SK-N-SH (cell line): ENCODE data around the gene DOC2A. TPM values are rescaled to one million over a fixed set of nuclear protein-coding genes. Genes with fewer than 3 reads are reported as not detected.

Experiments used
- CTCF ChIA-PET: fragments of 300-600, 350-600 bp; formaldehyde crosslinking; extraction: SDS; loops from one replicate; lab custom pipeline; 2021; lab: Yijun Ruan, JAX
- POLR2A ChIA-PET: fragments of 350-600 bp; sonication (Branson Sonifier 250); formaldehyde crosslinking; extraction: SDS; loops from one replicate; lab custom pipeline; 2020; ENCODE audit warnings: antibody characterized with exemption, inconsistent platforms; lab: Yijun Ruan, JAX
- DNase-seq: peaks from one replicate; pipeline ENCODE4 v3.0.0; 2012
- H2AFZ ChIP-seq: fragments of 200-600 bp; sonication (generic); 2 replicates; pipeline ENCODE4 v1.8.1; 2016; ENCODE audit warnings: antibody characterized with exemption, mild to moderate bottlenecking, low read depth
- H3F3A ChIP-seq: fragments of 200-600 bp; sonication (generic); replicated peaks from 2 replicates; pipeline ENCODE3; 2016; ENCODE audit warnings: antibody characterized with exemption, mild to moderate bottlenecking; ENCODE audit not compliant: insufficient read depth
- H3K27ac ChIP-seq, 2 experiments: fragments of 200-500 bp in 1 of 2; fragments of 200-600 bp in 1 of 2; sonication (Bioruptor generic) in 1 of 2; sonication (generic), shearing (Covaris generic) in 1 of 2; 2 replicates each; pipeline versions ENCODE4 v1.5.1 to v1.6.1; 2014 to 2016; ENCODE audit warnings: low read depth in 2 of 2, inconsistent platforms in 1 of 2, low read length in 1 of 2, mild to moderate bottlenecking in 1 of 2, mixed read lengths in 1 of 2
- H3K27me3 ChIP-seq: fragments of 200-600 bp; sonication (generic), shearing (Covaris generic); 2 replicates; pipeline ENCODE4 v1.6.1; 2016; ENCODE audit warnings: mixed run types; ENCODE audit not compliant: insufficient read depth
- H3K36me3 ChIP-seq, 2 experiments: fragments of 200-500 bp in 1 of 2; fragments of 200-600 bp in 1 of 2; sonication (Bioruptor generic) in 1 of 2; sonication (generic) in 1 of 2; replicated peaks in 1 of 2; 2 replicates each; pipeline versions ENCODE3 to v1.5.1; 2014 to 2016; ENCODE audit warnings: low read length in 1 of 2, mild to moderate bottlenecking in 1 of 2; ENCODE audit not compliant: insufficient read depth in 2 of 2, control insufficient read depth in 1 of 2
- H3K4me1 ChIP-seq, 2 experiments: fragments of 200-500 bp in 1 of 2; fragments of 200-600 bp in 1 of 2; sonication (Bioruptor generic) in 1 of 2; sonication (generic), shearing (Covaris generic) in 1 of 2; 2 replicates each; pipeline versions ENCODE4 v1.5.1 to v1.6.1; 2014 to 2016; ENCODE audit warnings: low read depth in 1 of 2, low read length in 1 of 2, mixed run types in 1 of 2; ENCODE audit not compliant: insufficient read depth in 2 of 2, control insufficient read depth in 1 of 2
- H3K4me2 ChIP-seq: fragments of 200-600 bp; sonication (generic), shearing (Covaris generic); 2 replicates; pipeline ENCODE4 v1.6.1; 2017; ENCODE audit warnings: mixed run types
- H3K4me3 ChIP-seq, 2 experiments: fragments of 200-500 bp in 1 of 2; fragments of 200-600 bp in 1 of 2; sonication (Bioruptor generic) in 1 of 2; sonication (generic), shearing (Covaris generic) in 1 of 2; 2 replicates each; pipeline versions ENCODE4 v1.5.1 to v1.8.1; 2014 to 2016; ENCODE audit warnings: low read depth in 2 of 2, inconsistent platforms in 1 of 2, low read length in 1 of 2, mild to moderate bottlenecking in 1 of 2, mixed read lengths in 1 of 2, moderate library complexity in 1 of 2
- H3K79me2 ChIP-seq: fragments of 200-600 bp; sonication (generic); 2 replicates; pipeline ENCODE4 v1.8.1; 2017; ENCODE audit warnings: mild to moderate bottlenecking; ENCODE audit not compliant: insufficient read depth
- H3K9ac ChIP-seq: fragments of 200-600 bp; sonication (generic); 2 replicates; pipeline ENCODE4 v1.6.1; 2017; ENCODE audit warnings: mixed run types
- H3K9me2 ChIP-seq: fragments of 200-600 bp; sonication (generic); 2 replicates; pipeline ENCODE4 v1.6.1; 2017; ENCODE audit warnings: mixed run types
- H3K9me3 ChIP-seq: fragments of 200-600 bp; sonication (generic); 2 replicates; pipeline ENCODE4 v1.6.1; 2017; ENCODE audit warnings: mixed run types, mild to moderate bottlenecking, moderate library complexity
- H4K20me1 ChIP-seq: fragments of 200-600 bp; sonication (generic); 2 replicates; pipeline ENCODE4 v1.6.1; 2017; ENCODE audit warnings: mild to moderate bottlenecking, mixed run types; ENCODE audit not compliant: insufficient read depth
- CHD2 ChIP-seq: fragments of 150-350 bp; IDR thresholded peaks from 2 replicates; pipeline ENCODE4 v1.6.1; 2018; ENCODE audit warnings: low read length; ENCODE audit not compliant: partially characterized antibody
- EP300 ChIP-seq, 2 experiments: IDR thresholded peaks; 2 replicates each; pipeline versions ENCODE4 v1.4.0 to v1.6.1; 2012; ENCODE audit warnings: borderline replicate concordance in 1 of 2, low read depth in 1 of 2, low read length in 1 of 2
- EZH2phosphoT487 ChIP-seq: fragments of 200-600 bp; sonication (generic); IDR thresholded peaks from 2 replicates; pipeline ENCODE4 v1.6.1; 2017; ENCODE audit warnings: low read depth, mixed run types, mild to moderate bottlenecking, antibody characterized with exemption, moderate library complexity, borderline replicate concordance
- FOSL2 ChIP-seq: IDR thresholded peaks from 2 replicates; pipeline ENCODE4 v1.4.0; 2012; ENCODE audit warnings: low read depth, mild to moderate bottlenecking, moderate library complexity, borderline replicate concordance
- FOXM1 ChIP-seq: IDR thresholded peaks from 2 replicates; pipeline ENCODE4 v1.4.0; 2012; ENCODE audit warnings: low read depth, mild to moderate bottlenecking
- MEF2A ChIP-seq: IDR thresholded peaks from 2 replicates; pipeline ENCODE4 v1.4.0; 2012; ENCODE audit warnings: low read depth, borderline replicate concordance
- SIN3A ChIP-seq: IDR thresholded peaks from 2 replicates; pipeline ENCODE4 v1.6.1; 2012; ENCODE audit warnings: low read depth, mild to moderate bottlenecking, low read length, moderate library complexity, borderline replicate concordance
- TCF12 ChIP-seq: IDR thresholded peaks from 2 replicates; pipeline ENCODE4 v1.4.0; 2012
- TEAD4 ChIP-seq: IDR thresholded peaks from 2 replicates; pipeline ENCODE4 v1.4.0; 2012; ENCODE audit warnings: mild to moderate bottlenecking, borderline replicate concordance; ENCODE audit not compliant: insufficient read depth
- WGBS: methylation state at CpG from one replicate; pipeline ENCODE4 v1.1.6; 2017; ENCODE audit warnings: low lambda C conversion rate; 5-methylcytosine and 5-hydroxymethylcytosine counted together
- polyA plus RNA-seq, 3 experiments: library from polyadenylated mRNA; depleted of rRNA; stranded (reverse); fragments of >200 nt; gene quantifications; 2 replicates each; pipeline ENCODE4 v1.2.3, GENCODE V29; 2012
- TF ChIP-seq, protein P1 (sequence below): IDR thresholded peaks from 2 replicates; pipeline ENCODE4 v1.4.0; 2012; ENCODE audit warnings: low read depth, borderline replicate concordance
- TF ChIP-seq, protein P2 (sequence below): fragments of 200-600 bp; sonication (generic); IDR thresholded peaks from 2 replicates; pipeline ENCODE4 v1.6.1; 2017; ENCODE audit warnings: antibody characterized with exemption, mild to moderate bottlenecking, moderate library complexity
- TF ChIP-seq, protein P3 (sequence below): IDR thresholded peaks from 2 replicates; pipeline ENCODE4 v1.4.0; 2012; ENCODE audit warnings: low read depth
- TF ChIP-seq, protein P4 (sequence below): fragments of 150-350 bp; IDR thresholded peaks from 2 replicates; pipeline ENCODE4 v1.6.1; 2016; ENCODE audit warnings: mild to moderate bottlenecking, low read depth, low read length
- TF ChIP-seq, protein P5 (sequence below): IDR thresholded peaks from 2 replicates; pipeline ENCODE4 v1.6.1; 2012; ENCODE audit warnings: mild to moderate bottlenecking, low read depth, low read length, moderate library complexity
- TF ChIP-seq, protein P6 (sequence below): IDR thresholded peaks from 2 replicates; pipeline ENCODE4; 2012

DOC2A gene
- polyA plus RNA-seq, 1 of the 3 experiments (the other 2 are of a cell fraction): 10.4 TPM

DNA sequence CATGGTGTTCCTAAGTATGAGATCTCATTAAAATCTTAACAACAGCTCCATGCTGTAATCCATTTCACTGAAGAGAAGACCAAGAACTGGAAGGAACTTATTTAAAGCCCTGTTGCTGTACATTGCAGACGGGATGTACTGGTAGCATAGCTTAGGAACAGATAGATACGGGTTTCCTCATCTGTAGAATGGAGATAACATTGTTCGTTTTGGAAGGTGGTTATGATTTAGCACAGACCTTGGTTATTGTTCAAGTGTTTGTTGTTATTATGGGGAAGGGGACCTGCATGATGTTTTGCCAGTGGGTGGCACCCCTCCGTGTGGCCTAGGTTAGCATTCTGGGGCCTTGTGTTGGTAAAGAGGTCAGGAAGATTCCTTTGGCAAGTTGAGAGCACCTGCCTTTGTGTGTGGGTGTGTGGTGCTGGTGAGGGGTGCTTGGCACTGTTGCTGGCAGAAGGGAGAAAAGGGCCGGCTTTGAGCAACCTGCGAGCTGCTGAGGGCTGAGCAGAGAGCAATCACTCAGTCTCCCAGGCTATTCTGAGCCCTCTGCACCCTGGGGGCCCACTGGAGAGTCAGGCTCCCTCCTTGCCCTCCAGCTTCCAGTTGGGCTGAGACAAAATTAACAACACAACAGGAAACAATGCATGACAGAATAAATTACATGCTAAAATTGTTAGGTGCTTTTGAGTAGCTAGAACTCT, 34.9 kb downstream of the DOC2A start (continued):
- TF ChIP-seq, protein P1, sequence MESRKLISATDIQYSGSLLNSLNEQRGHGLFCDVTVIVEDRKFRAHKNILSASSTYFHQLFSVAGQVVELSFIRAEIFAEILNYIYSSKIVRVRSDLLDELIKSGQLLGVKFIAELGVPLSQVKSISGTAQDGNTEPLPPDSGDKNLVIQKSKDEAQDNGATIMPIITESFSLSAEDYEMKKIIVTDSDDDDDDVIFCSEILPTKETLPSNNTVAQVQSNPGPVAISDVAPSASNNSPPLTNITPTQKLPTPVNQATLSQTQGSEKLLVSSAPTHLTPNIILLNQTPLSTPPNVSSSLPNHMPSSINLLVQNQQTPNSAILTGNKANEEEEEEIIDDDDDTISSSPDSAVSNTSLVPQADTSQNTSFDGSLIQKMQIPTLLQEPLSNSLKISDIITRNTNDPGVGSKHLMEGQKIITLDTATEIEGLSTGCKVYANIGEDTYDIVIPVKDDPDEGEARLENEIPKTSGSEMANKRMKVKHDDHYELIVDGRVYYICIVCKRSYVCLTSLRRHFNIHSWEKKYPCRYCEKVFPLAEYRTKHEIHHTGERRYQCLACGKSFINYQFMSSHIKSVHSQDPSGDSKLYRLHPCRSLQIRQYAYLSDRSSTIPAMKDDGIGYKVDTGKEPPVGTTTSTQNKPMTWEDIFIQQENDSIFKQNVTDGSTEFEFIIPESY: no peak
- TF ChIP-seq, protein P2, sequence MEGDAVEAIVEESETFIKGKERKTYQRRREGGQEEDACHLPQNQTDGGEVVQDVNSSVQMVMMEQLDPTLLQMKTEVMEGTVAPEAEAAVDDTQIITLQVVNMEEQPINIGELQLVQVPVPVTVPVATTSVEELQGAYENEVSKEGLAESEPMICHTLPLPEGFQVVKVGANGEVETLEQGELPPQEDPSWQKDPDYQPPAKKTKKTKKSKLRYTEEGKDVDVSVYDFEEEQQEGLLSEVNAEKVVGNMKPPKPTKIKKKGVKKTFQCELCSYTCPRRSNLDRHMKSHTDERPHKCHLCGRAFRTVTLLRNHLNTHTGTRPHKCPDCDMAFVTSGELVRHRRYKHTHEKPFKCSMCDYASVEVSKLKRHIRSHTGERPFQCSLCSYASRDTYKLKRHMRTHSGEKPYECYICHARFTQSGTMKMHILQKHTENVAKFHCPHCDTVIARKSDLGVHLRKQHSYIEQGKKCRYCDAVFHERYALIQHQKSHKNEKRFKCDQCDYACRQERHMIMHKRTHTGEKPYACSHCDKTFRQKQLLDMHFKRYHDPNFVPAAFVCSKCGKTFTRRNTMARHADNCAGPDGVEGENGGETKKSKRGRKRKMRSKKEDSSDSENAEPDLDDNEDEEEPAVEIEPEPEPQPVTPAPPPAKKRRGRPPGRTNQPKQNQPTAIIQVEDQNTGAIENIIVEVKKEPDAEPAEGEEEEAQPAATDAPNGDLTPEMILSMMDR: no peak
- TF ChIP-seq TCF12 (no peak), CHD2 (no peak)

DNA sequence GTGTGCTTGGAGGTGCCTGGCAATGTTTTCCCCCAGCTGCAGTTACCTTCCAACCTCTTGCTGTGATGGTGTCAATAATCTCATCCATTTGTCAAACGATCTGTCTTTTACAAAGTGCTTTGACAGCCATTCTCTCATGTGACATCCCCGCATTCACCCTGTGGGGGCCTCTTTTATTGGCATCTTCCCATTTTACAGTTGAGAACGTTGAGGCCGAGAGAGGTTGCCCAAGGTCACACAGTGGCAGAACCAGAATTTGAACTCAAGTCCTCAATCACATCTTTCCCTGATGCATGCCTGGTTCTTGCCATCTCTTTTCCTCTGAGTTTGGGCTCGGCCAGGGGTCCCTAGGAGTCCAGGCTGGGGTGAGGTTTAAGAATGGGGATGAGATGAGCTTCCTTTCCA, 35.7 kb downstream of the DOC2A start:
- CTCF ChIA-PET: interaction anchor here (0.8 to 8.2 kb wide), 6 partner anchors 12 to 129 kb away, joined by 3 to 41 read pairs (median 4); partner anchors contain the start of gene TMEM219
- Histone ChIP-seq H3K79me2 (peaks cover 46% of the 10 kb centered on the region), H3K36me3 (peaks cover 14 to 37% of the 10 kb centered on the region in 2 experiments), H3F3A (peaks cover 11% of the 10 kb centered on the region), H3K4me1 (peaks cover 20 to 25% of the 10 kb centered on the region in 2 experiments; a peak in 3 of 4 replicates), H3K9me2 (no peaks in the 10 kb centered on the region), H3K9me3 (no peaks in the 10 kb centered on the region), H3K4me3 (peak overlapping the region; percentile 87 to 91), H3K27me3 (no peaks in the 10 kb centered on the region), H3K9ac (peak overlapping the region; percentile 82), H3K4me2 (peak overlapping the region; percentile 99), H3K27ac (no peak overlapping the region), H2AFZ (no peak overlapping the region), H4K20me1 (peaks cover 38% of the 10 kb centered on the region)
- POLR2A ChIA-PET: interaction anchor here (1.9 kb wide), 1 partner anchor 11 kb away, joined by 7 read pairs; no protein-coding TSS in a partner anchor
- TF ChIP-seq, protein P3, sequence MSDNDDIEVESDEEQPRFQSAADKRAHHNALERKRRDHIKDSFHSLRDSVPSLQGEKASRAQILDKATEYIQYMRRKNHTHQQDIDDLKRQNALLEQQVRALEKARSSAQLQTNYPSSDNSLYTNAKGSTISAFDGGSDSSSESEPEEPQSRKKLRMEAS: no peak
- TF ChIP-seq, protein P4, sequence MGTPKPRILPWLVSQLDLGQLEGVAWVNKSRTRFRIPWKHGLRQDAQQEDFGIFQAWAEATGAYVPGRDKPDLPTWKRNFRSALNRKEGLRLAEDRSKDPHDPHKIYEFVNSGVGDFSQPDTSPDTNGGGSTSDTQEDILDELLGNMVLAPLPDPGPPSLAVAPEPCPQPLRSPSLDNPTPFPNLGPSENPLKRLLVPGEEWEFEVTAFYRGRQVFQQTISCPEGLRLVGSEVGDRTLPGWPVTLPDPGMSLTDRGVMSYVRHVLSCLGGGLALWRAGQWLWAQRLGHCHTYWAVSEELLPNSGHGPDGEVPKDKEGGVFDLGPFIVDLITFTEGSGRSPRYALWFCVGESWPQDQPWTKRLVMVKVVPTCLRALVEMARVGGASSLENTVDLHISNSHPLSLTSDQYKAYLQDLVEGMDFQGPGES: no peak
- no peak for TF ChIP-seq TCF12
- no peak for TF ChIP-seq FOXM1
- TF ChIP-seq FOSL2: no peak
- TF ChIP-seq EZH2phosphoT487: no peak
- TF ChIP-seq, protein P5, sequence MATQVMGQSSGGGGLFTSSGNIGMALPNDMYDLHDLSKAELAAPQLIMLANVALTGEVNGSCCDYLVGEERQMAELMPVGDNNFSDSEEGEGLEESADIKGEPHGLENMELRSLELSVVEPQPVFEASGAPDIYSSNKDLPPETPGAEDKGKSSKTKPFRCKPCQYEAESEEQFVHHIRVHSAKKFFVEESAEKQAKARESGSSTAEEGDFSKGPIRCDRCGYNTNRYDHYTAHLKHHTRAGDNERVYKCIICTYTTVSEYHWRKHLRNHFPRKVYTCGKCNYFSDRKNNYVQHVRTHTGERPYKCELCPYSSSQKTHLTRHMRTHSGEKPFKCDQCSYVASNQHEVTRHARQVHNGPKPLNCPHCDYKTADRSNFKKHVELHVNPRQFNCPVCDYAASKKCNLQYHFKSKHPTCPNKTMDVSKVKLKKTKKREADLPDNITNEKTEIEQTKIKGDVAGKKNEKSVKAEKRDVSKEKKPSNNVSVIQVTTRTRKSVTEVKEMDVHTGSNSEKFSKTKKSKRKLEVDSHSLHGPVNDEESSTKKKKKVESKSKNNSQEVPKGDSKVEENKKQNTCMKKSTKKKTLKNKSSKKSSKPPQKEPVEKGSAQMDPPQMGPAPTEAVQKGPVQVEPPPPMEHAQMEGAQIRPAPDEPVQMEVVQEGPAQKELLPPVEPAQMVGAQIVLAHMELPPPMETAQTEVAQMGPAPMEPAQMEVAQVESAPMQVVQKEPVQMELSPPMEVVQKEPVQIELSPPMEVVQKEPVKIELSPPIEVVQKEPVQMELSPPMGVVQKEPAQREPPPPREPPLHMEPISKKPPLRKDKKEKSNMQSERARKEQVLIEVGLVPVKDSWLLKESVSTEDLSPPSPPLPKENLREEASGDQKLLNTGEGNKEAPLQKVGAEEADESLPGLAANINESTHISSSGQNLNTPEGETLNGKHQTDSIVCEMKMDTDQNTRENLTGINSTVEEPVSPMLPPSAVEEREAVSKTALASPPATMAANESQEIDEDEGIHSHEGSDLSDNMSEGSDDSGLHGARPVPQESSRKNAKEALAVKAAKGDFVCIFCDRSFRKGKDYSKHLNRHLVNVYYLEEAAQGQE: no peak
- no peak for TF ChIP-seq MEF2A
- TF ChIP-seq, protein P1: no peak
- no peak for TF ChIP-seq SIN3A
- TF ChIP-seq EP300 (IDR thresholded peaks at IDR 0.05; ENCODE audit: borderline replicate concordance in 1 of 2, low read depth in 1 of 2, low read length in 1 of 2): no peak
- TF ChIP-seq, protein P6, sequence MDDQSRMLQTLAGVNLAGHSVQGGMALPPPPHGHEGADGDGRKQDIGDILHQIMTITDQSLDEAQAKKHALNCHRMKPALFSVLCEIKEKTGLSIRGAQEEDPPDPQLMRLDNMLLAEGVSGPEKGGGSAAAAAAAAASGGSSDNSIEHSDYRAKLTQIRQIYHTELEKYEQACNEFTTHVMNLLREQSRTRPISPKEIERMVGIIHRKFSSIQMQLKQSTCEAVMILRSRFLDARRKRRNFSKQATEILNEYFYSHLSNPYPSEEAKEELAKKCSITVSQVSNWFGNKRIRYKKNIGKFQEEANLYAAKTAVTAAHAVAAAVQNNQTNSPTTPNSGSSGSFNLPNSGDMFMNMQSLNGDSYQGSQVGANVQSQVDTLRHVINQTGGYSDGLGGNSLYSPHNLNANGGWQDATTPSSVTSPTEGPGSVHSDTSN: no peak
- TF ChIP-seq TEAD4: no peak
- WGBS: 66% methylated on average over 4 of the region's 5 CpGs
- no peak for DNase-seq
